HG02840 (cell line): Measurements from ENCODE around the gene BHLHA9.
"Not testable (repeated sequence)": the region's sequence is repeated elsewhere in the genome, so short reads cannot be mapped to it uniquely, and the experiment has no call there.

Experiments
- ATAC-seq: cut with Tn5 transposase; IDR thresholded peaks from one replicate; pipeline ENCODE4 v1.9.1; 2021; ENCODE audit warnings: mild to moderate bottlenecking, moderate library complexity, moderate number of reproducible peaks; ENCODE audit not compliant: unreplicated experiment, low FRiP score

BHLHA9 gene

GRCh38 chr17:1298606-1299005, 28.4 kb downstream of the BHLHA9 start:
- no peak for ATAC-seq

GRCh38 chr17:1299552-1300370, 29.5 kb downstream of the BHLHA9 start:
- ATAC-seq, result no peak

- no peak for ATAC-seq
These were observed 30.2 kb downstream of the BHLHA9 start for GRCh38 chr17:1300371-1300905.

DNA sequence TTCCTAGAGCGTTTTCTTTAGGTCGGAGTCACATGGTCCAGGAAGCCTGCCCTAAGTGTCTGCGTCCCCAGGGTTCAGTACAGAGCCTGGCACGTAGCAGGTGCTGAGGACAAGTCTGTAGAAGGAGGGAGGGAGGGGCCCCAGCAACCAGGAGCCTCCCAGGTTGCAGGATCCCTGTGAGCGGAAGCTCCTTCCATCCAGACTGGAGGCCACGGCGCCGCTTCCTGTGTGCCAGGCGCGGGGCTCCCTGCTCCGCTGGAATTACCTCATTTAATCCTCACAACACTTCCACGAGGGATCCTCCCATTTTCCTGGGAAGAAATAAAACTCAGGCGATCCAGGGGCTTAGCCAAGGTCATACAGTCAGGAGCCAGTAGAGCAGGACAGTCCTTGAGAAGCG, 31.3 kb downstream of the BHLHA9 start:
- no peak for ATAC-seq

- ATAC-seq, result no peak
These were observed 32.5 kb downstream of the BHLHA9 start for GRCh38 chr17:1302761-1303160.

DNA sequence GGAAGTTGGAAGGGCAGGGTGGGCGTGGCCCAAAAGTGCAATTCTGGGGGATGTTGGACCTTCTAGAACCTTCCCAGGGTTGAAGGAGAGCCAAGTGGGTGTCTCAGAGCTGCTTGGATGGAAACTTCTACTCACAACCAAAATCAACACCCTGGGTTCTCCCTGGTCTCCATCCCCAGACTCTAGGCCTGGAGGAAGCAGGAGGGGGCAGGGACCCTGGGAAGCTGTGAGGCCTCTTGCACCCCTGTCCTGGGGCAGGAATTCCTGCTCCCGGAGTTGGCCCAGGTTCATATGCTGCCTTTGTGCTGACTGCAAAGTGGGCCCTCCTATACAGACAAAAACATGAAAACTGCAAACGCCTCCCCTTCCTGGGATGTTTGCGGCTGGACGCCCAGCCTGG, 34.3 kb downstream of the BHLHA9 start:
- no peak for ATAC-seq

GRCh38 chr17:1304962-1305563, 34.8 kb downstream of the BHLHA9 start:
- no peak for ATAC-seq

DNA sequence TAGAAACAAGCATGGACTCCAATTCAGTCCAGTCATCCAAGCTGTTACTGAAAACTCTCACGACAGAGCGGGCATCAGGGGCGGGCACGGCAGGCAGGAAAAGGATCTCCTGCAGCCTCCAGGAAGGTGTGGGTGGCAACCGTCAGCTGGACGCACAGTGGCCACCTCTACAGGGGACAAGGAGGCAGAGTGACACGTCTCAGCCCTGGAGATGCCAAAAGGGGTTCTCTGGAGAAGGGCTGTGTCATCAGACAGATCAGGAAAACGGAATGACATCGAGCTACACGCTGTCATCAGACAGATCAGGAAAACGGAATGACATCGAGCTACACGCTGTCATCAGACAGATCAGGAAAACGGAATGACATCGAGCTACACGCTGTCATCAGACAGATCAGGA, 37.6 kb downstream of the BHLHA9 start:
- not testable (repeated sequence) for ATAC-seq

GRCh38 chr17:1312261-1312870, 42.1 kb downstream of the BHLHA9 start:
- no peak for ATAC-seq

GRCh38 chr17:1313270-1314005, 43.2 kb downstream of the BHLHA9 start:
- ATAC-seq, result no peak

DNA sequence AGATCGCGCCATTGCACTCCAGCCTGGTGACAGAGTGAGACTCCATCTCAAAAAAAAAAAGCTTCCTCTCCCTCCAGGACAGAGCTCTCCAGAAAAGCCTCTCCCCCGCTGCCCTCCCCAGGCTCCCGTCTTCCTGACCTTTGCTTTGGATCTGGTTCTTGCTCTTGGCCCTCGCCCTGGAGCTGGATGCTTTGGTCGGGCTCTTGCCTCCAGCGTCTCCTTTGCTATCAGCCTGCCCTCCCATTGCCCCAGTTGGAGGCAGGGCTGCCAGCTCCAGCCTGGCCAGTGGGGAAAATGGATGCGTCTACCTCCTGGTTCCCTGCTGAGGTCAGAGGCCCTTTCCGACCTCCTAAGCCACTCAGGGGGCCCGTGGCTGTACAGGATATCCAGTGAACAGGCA, 45.2 kb downstream of the BHLHA9 start:
- no peak for ATAC-seq

DNA sequence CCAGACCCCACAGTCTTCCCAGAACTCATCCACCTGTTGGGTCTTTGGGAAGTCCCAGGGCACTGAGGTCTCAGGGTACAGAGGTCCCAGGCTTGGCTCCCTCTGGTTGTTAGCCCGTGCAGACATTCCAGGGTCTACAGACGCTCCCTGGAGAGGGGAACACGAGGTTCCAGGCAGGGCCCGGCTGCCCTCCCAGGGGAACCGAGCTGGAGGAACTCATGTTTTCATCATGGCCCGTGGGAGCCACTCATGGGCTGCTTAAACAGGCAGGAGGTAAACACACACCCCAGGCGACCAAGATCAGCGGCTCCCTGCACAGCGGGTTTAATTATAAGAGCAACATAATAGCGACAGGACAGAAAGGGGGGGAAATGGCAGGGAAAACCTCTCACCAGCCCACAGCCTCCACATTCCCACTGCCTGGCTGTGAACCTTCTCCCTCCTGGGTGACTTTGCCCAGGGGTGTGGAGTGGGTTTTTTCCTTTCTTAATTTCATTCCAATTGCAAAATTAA, 45.7 kb downstream of the BHLHA9 start:
- ATAC-seq, result no peak
